Stromal cell of bone marrow (primary cell): ENCODE measurements around the gene FOXJ3.
A peak's percentile ranks its signal among the peaks of the same experiment; 100 is the strongest.
"Not testable (repeated sequence)": the region's sequence is repeated elsewhere in the genome, so short reads cannot be mapped to it uniquely, and the experiment has no call there.

ENCODE experiments used
- DNase-seq: peaks from one replicate; pipeline ENCODE4 v3.0.0-alpha.2; 2012; ENCODE audit warnings: low read depth

FOXJ3 gene

GRCh38 chr1:42251042-42251441 is 84.0 kb downstream of the FOXJ3 start:
- no peak for DNase-seq

GRCh38 chr1:42250164-42250563 is 84.9 kb downstream of the FOXJ3 start:
- DNase-seq = no peak

GRCh38 chr1:42240966-42241755 is 93.9 kb downstream of the FOXJ3 start:
- DNase-seq = no peak

GRCh38 chr1:42239555-42239954 is 95.5 kb downstream of the FOXJ3 start:
- DNase-seq = no peak

- DNase-seq = no peak
Measured at GRCh38 chr1:42239041-42239440, 96.0 kb downstream of the FOXJ3 start.

GRCh38 chr1:42231253-42231652 is 103.8 kb downstream of the FOXJ3 start:
- DNase-seq = no peak

- no peak for DNase-seq
Measured at GRCh38 chr1:42228938-42229337, 106.1 kb downstream of the FOXJ3 start.

GRCh38 chr1:42223036-42223435 is 112.0 kb downstream of the FOXJ3 start:
- DNase-seq = no peak

- no peak for DNase-seq
Measured at GRCh38 chr1:42221952-42222606, 113.0 kb downstream of the FOXJ3 start.

GRCh38 chr1:42221456-42221855 is 113.6 kb downstream of the FOXJ3 start:
- no peak for DNase-seq

- no peak for DNase-seq
Measured at GRCh38 chr1:42219627-42220026, 115.4 kb downstream of the FOXJ3 start.

- peak; percentile 76 for DNase-seq
Measured at GRCh38 chr1:42214447-42214871, 120.6 kb downstream of the FOXJ3 start.

- DNase-seq = no peak
Measured at GRCh38 chr1:42211224-42211623, 123.8 kb downstream of the FOXJ3 start.

- peak; percentile 9 for DNase-seq
Measured at GRCh38 chr1:42210421-42211133, 124.5 kb downstream of the FOXJ3 start.

GRCh38 chr1:42209526-42210251 is 125.3 kb downstream of the FOXJ3 start:
- no peak for DNase-seq

GRCh38 chr1:42206930-42207329 is 128.1 kb downstream of the FOXJ3 start:
- not testable (repeated sequence) for DNase-seq

- DNase-seq = no peak
Measured at GRCh38 chr1:42206164-42206563, 128.9 kb downstream of the FOXJ3 start.

GRCh38 chr1:42201986-42202385 is 133.0 kb downstream of the FOXJ3 start:
- no peak for DNase-seq

- no peak for DNase-seq
Measured at GRCh38 chr1:42198251-42198650, 136.8 kb downstream of the FOXJ3 start.

- no peak for DNase-seq
Measured at GRCh38 chr1:42195841-42196240, 139.2 kb downstream of the FOXJ3 start.

- no peak for DNase-seq
Measured at GRCh38 chr1:42192106-42192505, 142.9 kb downstream of the FOXJ3 start.

- DNase-seq = no peak
Measured at GRCh38 chr1:42191319-42191718, 143.7 kb downstream of the FOXJ3 start.
